Tibial nerve (tissue), 3 donors: ENCODE measurements around the gene DHRS7.
A peak's percentile ranks its signal among the peaks of the same experiment; 100 is the strongest.

Experiments used
- POLR2A ChIP-seq, 2 donors: fragments of 450-650 bp; IDR thresholded peaks; one replicate each; pipeline ENCODE4 v1.6.1; 2017; ENCODE audit warnings: antibody characterized with exemption in 2 of 2, mild to moderate bottlenecking in 2 of 2, moderate library complexity in 2 of 2
- TF ChIP-seq, protein P1 (sequence below), 5 experiments: fragments of 200-600 bp in 3 of 5; fragments of 450-650 bp in 2 of 5; sonication (generic) in 3 of 5; IDR thresholded peaks; one replicate each; pipeline ENCODE4 v1.5.1; 2016 to 2019; ENCODE audit warnings: antibody characterized with exemption in 5 of 5, mild to moderate bottlenecking in 3 of 5, moderate library complexity in 2 of 5

DNA sequence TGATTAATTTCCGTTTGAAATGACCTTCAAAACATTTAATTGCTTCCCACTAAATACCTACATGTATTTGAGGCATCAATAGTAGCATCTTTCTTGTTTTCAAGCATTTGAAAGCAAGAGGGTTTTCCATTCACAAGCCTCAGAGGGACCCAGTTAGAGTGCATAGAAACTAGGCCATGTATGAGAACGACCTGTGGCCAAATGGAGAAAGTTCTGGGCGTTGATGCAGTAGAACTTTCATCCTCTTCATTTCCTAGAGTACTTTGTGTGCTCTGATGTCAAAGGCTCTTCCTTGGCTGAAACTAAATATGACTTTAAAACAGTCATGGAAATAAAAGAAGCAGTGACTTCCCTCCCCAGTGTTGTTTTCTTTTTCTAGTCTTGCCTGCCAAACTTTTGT is 944 bp upstream of the DHRS7 start:
- TF ChIP-seq, protein P1, sequence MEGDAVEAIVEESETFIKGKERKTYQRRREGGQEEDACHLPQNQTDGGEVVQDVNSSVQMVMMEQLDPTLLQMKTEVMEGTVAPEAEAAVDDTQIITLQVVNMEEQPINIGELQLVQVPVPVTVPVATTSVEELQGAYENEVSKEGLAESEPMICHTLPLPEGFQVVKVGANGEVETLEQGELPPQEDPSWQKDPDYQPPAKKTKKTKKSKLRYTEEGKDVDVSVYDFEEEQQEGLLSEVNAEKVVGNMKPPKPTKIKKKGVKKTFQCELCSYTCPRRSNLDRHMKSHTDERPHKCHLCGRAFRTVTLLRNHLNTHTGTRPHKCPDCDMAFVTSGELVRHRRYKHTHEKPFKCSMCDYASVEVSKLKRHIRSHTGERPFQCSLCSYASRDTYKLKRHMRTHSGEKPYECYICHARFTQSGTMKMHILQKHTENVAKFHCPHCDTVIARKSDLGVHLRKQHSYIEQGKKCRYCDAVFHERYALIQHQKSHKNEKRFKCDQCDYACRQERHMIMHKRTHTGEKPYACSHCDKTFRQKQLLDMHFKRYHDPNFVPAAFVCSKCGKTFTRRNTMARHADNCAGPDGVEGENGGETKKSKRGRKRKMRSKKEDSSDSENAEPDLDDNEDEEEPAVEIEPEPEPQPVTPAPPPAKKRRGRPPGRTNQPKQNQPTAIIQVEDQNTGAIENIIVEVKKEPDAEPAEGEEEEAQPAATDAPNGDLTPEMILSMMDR (IDR thresholded peaks at IDR 0.05), result peak in 1 of 5 experiments; percentile 16
- TF ChIP-seq POLR2A (IDR thresholded peaks at IDR 0.05), result peak in 1 of 2 donors; percentile 22
